ENCODE data around the gene MED12.

MED12 gene

DNA sequence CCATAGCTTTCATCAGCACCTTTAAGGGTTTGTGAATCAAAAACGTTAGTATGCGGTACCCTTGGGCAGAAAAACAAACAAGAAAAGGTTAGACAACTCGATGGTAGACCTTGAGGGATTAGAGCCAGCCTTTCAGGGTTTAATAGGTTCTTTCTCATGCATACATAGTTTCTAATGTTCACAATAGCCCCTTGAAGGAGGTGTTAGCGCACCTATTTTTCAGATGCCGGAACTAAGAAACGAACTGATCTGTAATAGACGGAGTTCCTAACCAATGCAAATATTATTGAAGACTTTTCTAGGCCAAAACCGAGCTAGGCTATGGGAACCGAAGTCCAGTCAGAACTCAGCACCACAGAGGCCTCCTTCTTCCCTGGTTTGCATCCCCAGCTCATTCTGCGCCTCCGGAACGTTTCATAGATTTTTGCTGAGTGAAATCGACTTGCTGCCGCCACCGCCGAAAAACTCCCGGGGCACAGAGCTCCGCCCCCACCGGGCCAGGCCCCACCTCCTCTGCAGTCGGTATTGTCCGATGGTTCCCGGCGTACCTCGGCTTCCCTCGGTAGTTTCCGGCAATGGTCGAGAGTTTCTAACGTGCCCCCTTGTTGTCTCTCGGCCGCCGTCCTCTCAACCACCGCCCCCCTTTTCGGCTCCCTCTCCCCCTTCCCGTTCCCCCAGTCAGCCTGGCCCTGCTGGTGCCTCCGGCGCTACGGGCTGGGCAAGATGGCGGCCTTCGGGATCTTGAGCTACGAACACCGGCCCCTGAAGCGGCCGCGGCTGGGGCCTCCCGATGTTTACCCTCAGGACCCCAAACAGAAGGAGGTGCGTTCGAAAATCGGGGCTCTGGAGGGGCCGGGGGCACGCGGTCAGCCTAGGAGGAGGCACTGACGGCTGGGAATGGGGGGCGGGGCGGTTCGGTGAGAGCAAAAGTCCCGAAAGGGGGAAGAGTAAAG lies at the start of gene MED12:
Gene MED12, plus strand, starts transcription at position 565 of the 953 bp plus-strand sequence. Its CDS starts 159 bp downstream, at position 724.
- no peak for DNase-seq

GRCh38 chrX:71070531-71070930 lies 47.9 kb upstream of the MED12 start:
- DNase-seq, result no peak

DNA sequence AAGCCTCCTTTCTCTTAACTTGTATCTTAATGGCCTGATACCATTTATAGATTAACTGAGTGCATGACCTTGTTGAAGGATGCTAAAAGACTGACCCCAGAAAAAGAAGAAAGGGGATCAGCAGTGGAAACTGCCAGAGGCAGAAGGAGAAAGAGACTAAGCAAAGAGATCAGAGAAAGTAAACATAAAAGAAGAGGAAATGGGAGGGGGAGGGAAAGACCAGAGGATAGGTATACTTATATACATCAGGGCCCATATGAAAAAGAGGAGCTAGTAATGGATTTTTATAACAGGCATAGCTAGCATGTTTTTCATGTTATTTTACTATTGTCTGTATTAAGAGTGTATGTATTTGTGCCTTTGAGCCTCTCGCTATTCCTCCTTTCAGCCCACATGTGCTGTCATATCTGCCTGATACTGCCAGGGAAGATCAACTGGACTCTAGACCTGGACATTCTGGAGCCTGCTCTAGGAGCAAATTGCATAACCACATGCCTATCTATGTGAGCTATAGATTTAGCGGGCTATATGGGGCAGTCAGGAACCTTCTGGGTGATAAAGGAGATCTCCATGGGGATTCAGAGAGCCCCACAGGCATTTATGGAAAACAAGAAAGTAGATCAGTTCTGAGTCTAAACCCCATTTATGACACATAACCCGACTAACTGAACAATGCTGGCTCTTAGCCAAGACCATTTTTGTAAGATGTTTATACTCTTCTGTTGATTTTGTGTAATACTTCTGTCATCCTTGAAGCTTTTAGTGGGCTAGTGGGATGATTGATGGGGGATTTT lies 36.9 kb upstream of the MED12 start:
- DNase-seq, result no peak

DNA sequence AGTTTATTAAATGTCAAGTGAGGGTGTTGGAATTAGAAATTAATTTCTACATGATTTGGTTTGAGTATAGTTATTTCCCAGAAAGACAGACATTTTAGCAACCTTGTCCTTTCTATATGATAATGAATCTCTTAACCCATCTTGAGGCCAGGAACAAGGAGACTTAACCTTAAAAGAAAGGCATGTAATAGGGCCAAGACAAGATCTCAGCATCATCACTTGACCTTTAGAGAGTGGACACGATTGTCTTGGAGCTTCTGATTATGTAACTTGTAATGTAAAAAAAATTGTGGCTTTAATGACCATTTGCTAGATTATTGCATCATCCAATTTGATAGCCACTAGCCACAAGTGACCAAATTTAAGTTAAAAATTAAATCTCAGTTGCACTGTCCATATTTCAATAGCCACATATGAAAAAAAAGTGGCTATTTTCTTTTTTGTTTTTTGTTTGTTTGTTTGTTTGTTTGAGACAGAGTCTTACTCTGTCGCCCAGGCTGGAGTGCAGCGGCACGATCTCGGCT lies 36.2 kb upstream of the MED12 start:
- DNase-seq, result no peak

DNA sequence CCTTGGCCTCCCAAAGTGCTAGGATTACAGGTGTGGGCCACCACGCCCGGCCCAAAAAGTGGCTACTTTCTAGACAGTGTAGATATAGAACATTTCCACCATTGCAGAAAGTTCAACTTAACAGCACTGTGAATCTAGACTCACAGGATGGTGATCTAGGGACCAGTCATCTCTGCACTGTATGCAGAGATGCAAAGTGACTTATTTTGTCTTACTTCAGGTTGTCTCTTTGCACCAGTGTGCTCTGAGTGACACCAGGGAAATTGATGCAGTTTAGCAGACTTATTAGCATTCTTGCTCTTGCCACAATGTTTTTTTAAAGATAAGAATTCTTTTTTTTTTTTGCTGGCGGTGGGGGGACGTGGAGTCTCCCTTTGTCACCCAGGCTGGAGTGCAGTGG lies 35.6 kb upstream of the MED12 start:
- DNase-seq, result no peak

- DNase-seq, result no peak
Measured at GRCh38 chrX:71085900-71086299, 32.5 kb upstream of the MED12 start.

- DNase-seq, result no peak
Measured at GRCh38 chrX:71091263-71091662, 27.1 kb upstream of the MED12 start.

DNA sequence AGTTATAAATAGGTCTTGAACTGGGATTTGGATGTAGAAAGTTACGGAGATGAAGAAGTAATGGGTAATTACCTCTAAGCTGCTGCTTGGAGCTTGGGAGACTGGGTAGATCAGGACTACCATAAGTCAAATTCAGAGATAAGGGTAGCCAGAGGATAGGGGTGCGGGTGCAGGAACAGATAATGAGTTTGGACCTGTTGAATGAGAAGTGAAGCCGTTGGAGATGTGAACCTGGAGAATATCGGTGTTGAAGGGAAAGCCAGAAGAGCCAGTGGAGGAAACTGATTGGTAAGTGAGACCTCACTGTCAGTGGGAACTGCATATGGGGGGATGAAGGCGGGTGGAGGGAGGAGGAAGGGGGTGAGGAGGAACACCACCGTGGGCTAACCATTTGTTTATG lies 23.4 kb upstream of the MED12 start:
- DNase-seq, result no peak

DNA sequence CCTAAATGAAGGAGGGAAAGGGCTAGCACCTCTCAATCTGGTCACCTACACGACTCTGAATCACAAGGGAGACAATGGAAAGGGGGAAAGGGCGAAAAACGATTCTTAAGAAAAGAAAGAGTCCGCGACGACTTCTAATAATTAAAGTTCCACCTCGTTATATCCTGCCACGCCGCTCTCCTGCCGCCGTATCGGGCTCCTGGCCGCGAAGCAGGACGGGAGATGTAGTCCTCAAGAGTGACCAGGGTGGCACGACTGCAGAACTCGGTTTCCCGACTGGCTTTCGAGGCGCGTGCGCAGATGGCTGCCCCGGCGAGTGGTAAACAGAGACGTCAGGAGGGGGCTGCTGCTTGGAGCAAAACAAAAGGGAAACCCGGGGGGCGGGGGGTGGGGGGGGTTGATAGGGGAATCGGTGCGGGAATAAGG lies 22.8 kb upstream of the MED12 start, which contains the start of gene FOXO4:
Gene FOXO4, plus strand, starts transcription at position 297 of the 426 bp plus-strand sequence. CDS start 678 bp downstream, outside the sequence.
- peak; percentile 28 for DNase-seq

- no peak for DNase-seq
Measured at GRCh38 chrX:71095981-71096759, 22.2 kb upstream of the MED12 start.

GRCh38 chrX:71096760-71097032 lies 21.7 kb upstream of the MED12 start:
- no peak for DNase-seq

GRCh38 chrX:71098302-71098701 lies 20.1 kb upstream of the MED12 start:
- DNase-seq, result no peak

DNA sequence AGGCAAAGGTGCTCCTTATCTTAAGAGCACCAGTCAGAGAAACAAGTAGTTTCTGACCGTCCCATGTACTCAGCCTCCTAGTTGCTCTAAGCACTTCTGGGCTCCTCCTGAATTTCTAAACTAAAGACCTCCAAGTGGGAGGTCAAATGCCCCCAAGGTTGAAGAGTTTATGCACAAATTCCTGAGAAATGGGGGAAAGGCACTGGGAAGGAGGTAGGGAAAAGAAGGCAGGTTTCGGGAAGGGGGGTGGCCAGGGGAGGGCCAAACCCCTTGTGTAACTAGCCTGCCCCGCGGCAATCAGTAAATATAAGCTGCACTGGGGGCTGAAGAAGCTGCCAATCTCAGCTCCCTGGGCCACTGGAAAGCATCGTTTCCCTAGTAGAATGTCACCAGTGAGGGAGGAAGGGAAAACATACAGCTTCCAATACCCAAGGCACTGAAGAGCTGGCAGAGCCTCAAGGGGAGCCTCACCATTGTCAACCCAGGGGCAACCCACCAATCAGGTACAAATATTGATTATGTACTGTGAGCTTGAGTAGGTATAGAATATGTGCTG lies 19.4 kb upstream of the MED12 start:
- DNase-seq, result no peak

- DNase-seq, result no peak
Measured at GRCh38 chrX:71099736-71100135, 18.7 kb upstream of the MED12 start.

GRCh38 chrX:71100581-71101505 lies 17.6 kb upstream of the MED12 start:
- no peak for DNase-seq

- no peak for DNase-seq
Measured at GRCh38 chrX:71102292-71102691, 16.1 kb upstream of the MED12 start.

DNA sequence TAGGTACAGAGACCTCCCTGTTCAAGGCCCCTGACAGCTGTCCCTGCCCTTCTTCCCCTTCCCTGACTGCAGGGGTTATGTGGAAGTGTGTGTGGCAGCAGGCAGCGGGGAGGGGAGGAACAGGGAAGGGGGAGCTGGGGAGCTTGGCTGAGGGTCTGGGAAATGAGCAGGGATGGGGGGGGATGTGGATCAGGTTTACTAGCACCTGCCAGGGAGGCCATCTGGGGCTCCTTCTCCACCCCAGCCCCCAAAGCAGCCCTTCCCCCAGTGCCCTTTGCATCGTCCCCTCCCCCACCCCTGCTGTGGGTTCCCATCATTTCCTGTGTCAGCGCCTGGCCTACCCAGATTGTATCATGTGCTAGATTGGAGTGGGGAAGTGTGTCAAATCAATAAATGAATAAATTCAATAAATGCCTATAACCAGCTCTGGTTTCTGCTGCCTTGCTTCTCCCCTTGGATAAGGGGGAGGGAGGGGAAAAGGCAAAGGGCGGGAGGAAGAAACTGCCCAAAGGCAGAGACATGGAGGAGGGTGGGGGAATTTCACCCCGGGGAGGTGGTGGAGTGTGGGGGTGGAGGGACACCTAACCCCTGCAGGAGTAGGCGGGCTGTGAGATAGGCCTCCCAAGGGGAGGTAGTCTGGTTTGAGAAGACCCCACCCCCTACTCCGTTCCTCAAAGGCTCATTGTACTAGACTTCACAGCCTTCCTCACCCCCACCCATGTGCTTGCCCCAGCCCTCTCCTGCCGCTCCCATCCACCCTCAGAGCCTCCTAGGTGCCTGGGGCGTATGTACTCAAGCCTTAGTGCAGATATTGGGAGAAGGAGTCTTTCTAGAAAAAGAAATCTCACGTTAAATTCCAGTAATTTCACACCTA lies 15.0 kb upstream of the MED12 start:
- DNase-seq, result no peak

DNA sequence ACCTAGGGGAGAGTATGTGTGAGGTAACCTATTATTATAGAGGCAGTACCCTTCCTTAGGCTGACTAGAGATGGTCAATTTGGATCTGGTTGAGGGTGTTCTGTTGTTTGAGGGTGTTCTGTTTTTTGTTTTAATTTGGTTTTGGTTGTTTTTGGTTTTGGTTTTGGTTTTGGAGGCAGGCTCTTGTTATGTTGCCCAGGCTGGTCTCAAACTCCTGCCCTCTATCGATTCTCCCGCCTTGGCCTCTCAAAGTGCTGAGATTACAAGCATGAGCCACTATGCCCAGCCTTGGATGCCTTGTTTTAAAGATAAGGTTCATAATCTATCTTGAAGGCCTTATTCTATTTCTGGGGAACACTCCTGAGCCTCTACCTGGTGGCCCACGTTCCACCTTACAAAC lies 12.8 kb upstream of the MED12 start:
- DNase-seq, result no peak

GRCh38 chrX:71106427-71106826 lies 12.0 kb upstream of the MED12 start, which contains the start of gene CXorf65:
CXorf65 (minus strand) TSS chrX:71106740; CDS start chrX:71106556, 184 bp downstream.
- no peak for DNase-seq

DNA sequence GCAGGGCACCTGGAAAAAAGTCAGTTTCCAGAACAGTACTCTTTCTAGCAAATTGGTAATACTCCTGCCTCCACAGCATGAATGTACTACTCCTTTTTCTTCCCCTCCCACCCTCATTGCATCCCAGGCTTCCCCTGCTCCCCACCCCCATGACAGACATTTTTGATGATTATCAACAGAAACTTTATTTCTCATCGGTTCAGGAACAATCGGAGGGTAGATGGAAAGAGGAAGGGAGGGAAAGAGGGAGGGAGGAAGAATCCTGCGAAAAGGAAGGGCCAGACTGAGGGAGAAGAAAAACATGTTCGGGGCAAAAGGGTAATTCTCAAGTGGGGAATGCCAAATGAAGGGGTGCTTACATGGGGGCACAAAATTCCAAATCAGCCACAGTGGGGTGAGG lies 11.2 kb upstream of the MED12 start:
- no peak for DNase-seq
